ENCODE measurements around the gene NAV2. TPM values are rescaled to one million over a fixed set of nuclear protein-coding genes. Genes with fewer than 3 reads are reported as not detected.

Gene NAV2
- polyA plus RNA-seq, 1 donor from 2014 or later: 3.0 TPM

GRCh38 chr11:20016526-20016925, 303.9 kb downstream of the NAV2 start:
- Histone ChIP-seq H3K4me3 (ENCODE audit: low read length) (no peak overlapping the region), H3K9me3 (ENCODE audit: low read length) (no peaks in the 10 kb centered on the region), H3K9ac (ENCODE audit: low read length) (no peak overlapping the region), H3K4me2 (ENCODE audit: low read length) (no peak overlapping the region), H3K79me2 (replicated peaks; ENCODE audit: insufficient read depth, low read length) (no peaks in the 10 kb centered on the region), H3K27ac (ENCODE audit: low read length) (no peak overlapping the region), H2AFZ (ENCODE audit: low read depth, low read length) (no peak overlapping the region), H3K36me3 (ENCODE audit: insufficient read depth, low read length) (no peaks in the 10 kb centered on the region), H4K20me1 (ENCODE audit: insufficient read depth) (no peaks in the 10 kb centered on the region), H3K9me2 (ENCODE audit: insufficient read depth, low read length) (no peaks in the 10 kb centered on the region), H3K27me3 (ENCODE audit: insufficient read depth, low read depth, low read length) (no peaks in the 10 kb centered on the region), H3F3A (ENCODE audit: insufficient read depth, low read length, poor library complexity, severe bottlenecking) (no peaks in the 10 kb centered on the region)
- TF ChIP-seq CTCF (IDR thresholded peaks at IDR 0.05; ENCODE audit: poor library complexity, severe bottlenecking) (no peak), EP300 (conservative IDR thresholded peaks at IDR 0.05; ENCODE audit: poor library complexity, severe bottlenecking) (no peak), POLR2AphosphoS5 (IDR thresholded peaks at IDR 0.05) (no peak)

GRCh38 chr11:20017320-20017719, 304.7 kb downstream of the NAV2 start:
- no peaks in the 10 kb centered on the region for H4K20me1 ChIP-seq (ENCODE audit: insufficient read depth)
- H3K9ac ChIP-seq (ENCODE audit: low read length): no peak overlapping the region
- no peaks in the 10 kb centered on the region for H3K79me2 ChIP-seq (replicated peaks; ENCODE audit: insufficient read depth, low read length)
- H3K27ac ChIP-seq (ENCODE audit: low read length): no peak overlapping the region
- H3K36me3 ChIP-seq (ENCODE audit: insufficient read depth, low read length): no peaks in the 10 kb centered on the region
- no peak for TF ChIP-seq SMC3 (conservative IDR thresholded peaks at IDR 0.05; ENCODE audit: poor library complexity)
- TF ChIP-seq EP300 (conservative IDR thresholded peaks at IDR 0.05; ENCODE audit: poor library complexity, severe bottlenecking): no peak
- TF ChIP-seq TAF1 (IDR thresholded peaks at IDR 0.05; ENCODE audit: low read depth): no peak
- TF ChIP-seq CTCF (IDR thresholded peaks at IDR 0.05; ENCODE audit: poor library complexity, severe bottlenecking): no peak
- TF ChIP-seq, protein P1, sequence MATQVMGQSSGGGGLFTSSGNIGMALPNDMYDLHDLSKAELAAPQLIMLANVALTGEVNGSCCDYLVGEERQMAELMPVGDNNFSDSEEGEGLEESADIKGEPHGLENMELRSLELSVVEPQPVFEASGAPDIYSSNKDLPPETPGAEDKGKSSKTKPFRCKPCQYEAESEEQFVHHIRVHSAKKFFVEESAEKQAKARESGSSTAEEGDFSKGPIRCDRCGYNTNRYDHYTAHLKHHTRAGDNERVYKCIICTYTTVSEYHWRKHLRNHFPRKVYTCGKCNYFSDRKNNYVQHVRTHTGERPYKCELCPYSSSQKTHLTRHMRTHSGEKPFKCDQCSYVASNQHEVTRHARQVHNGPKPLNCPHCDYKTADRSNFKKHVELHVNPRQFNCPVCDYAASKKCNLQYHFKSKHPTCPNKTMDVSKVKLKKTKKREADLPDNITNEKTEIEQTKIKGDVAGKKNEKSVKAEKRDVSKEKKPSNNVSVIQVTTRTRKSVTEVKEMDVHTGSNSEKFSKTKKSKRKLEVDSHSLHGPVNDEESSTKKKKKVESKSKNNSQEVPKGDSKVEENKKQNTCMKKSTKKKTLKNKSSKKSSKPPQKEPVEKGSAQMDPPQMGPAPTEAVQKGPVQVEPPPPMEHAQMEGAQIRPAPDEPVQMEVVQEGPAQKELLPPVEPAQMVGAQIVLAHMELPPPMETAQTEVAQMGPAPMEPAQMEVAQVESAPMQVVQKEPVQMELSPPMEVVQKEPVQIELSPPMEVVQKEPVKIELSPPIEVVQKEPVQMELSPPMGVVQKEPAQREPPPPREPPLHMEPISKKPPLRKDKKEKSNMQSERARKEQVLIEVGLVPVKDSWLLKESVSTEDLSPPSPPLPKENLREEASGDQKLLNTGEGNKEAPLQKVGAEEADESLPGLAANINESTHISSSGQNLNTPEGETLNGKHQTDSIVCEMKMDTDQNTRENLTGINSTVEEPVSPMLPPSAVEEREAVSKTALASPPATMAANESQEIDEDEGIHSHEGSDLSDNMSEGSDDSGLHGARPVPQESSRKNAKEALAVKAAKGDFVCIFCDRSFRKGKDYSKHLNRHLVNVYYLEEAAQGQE (IDR thresholded peaks at IDR 0.05; ENCODE audit: borderline replicate concordance): no peak
- no peak for TF ChIP-seq POLR2AphosphoS5 (IDR thresholded peaks at IDR 0.05)
- TF ChIP-seq EZH2 (IDR thresholded peaks at IDR 0.05; ENCODE audit: borderline replicate concordance, insufficient read depth, low read length, poor library complexity, severe bottlenecking): no peak
- TF ChIP-seq RAD21 (conservative IDR thresholded peaks at IDR 0.05): no peak
- TF ChIP-seq MXI1 (conservative IDR thresholded peaks at IDR 0.05; ENCODE audit: poor library complexity, severe bottlenecking): no peak
- no peaks in the 10 kb centered on the region for H3F3A ChIP-seq (ENCODE audit: insufficient read depth, low read length, poor library complexity, severe bottlenecking)
- H3K9me2 ChIP-seq (ENCODE audit: insufficient read depth, low read length): no peaks in the 10 kb centered on the region
- no peaks in the 10 kb centered on the region for H3K27me3 ChIP-seq (ENCODE audit: insufficient read depth, low read depth, low read length)
- no peak overlapping the region for H2AFZ ChIP-seq (ENCODE audit: low read depth, low read length)
- no peaks in the 10 kb centered on the region for H3K9me3 ChIP-seq (ENCODE audit: low read length)
- no peak overlapping the region for H3K4me2 ChIP-seq (ENCODE audit: low read length)
- H3K4me3 ChIP-seq (ENCODE audit: low read length): no peak overlapping the region

Data from neural cell (in vitro differentiated cells).